Spleen (tissue), 11 donors: ENCODE measurements around the gene RPS6KA2. TPM values are rescaled to one million over a fixed set of nuclear protein-coding genes. Genes with fewer than 3 reads are reported as not detected.
"Not testable (repeated sequence)": the region's sequence is repeated elsewhere in the genome, so short reads cannot be mapped to it uniquely, and the experiment has no call there.

Source experiments
- DNase-seq: peaks from one replicate; pipeline ENCODE4 v3.0.0-alpha.2; 2020
- H3K27ac ChIP-seq, 8 donors: fragments of 200-600 bp; sonication (generic) in 7 of 8; 1 replicate in 4 of 8; 2 replicates in 4 of 8; pipeline versions ENCODE4 v1.5.0 to v1.8.0; 2016 to 2021; ENCODE audit warnings: inconsistent platforms in 4 of 8, mild to moderate bottlenecking in 4 of 8, moderate library complexity in 1 of 8
- H3K27me3 ChIP-seq, 7 donors: fragments of 200-600 bp; sonication (generic) in 6 of 7; replicated peaks in 1 of 7; 1 replicate in 4 of 7; 2 replicates in 3 of 7; pipeline versions ENCODE4 v1.5.0 to v1.8.0; 2016 to 2021; ENCODE audit warnings: inconsistent platforms in 3 of 7, mild to moderate bottlenecking in 1 of 7
- H3K36me3 ChIP-seq, 6 donors: fragments of 200-600 bp; sonication (generic) in 5 of 6; 1 replicate in 4 of 6; 2 replicates in 2 of 6; pipeline versions ENCODE4 v1.5.0 to v1.8.0; 2016 to 2021; ENCODE audit warnings: inconsistent platforms in 2 of 6
- H3K4me1 ChIP-seq, 6 donors: fragments of 200-600 bp; sonication (generic) in 5 of 6; 1 replicate in 3 of 6; 2 replicates in 3 of 6; pipeline versions ENCODE4 v1.5.0 to v1.8.0; 2016 to 2021; ENCODE audit warnings: inconsistent platforms in 3 of 6
- H3K4me3 ChIP-seq, 8 donors: fragments of 200-600 bp; sonication (generic) in 7 of 8; 1 replicate in 4 of 8; 2 replicates in 4 of 8; pipeline versions ENCODE4 v1.5.0 to v1.8.0; 2016 to 2021; ENCODE audit warnings: inconsistent platforms in 4 of 8, mild to moderate bottlenecking in 4 of 8, moderate library complexity in 2 of 8
- H3K9me3 ChIP-seq, 8 donors: fragments of 200-600 bp; sonication (generic) in 7 of 8; 1 replicate in 4 of 8; 2 replicates in 4 of 8; pipeline versions ENCODE4 v1.5.0 to v1.8.0; 2016 to 2021; ENCODE audit warnings: inconsistent platforms in 4 of 8
- POLR2A ChIP-seq, 3 donors: fragments of 450-650 bp; IDR thresholded peaks; one replicate each; pipeline ENCODE4 v1.5.1; 2017; ENCODE audit warnings: antibody characterized with exemption in 3 of 3, mild to moderate bottlenecking in 1 of 3
- POLR2AphosphoS5 ChIP-seq, 3 donors: sonication (generic); formaldehyde crosslinking; IDR thresholded peaks; one replicate each; pipeline ENCODE4 v1.5.1; 2017; ENCODE audit warnings: antibody characterized with exemption in 3 of 3
- WGBS, 5 donors: extraction: QIAGEN DNeasy Blood & Tissue Kit in 3 of 5; methylation state at CpG; one replicate each; pipeline versions ENCODE4 v1.1.5 to v1.1.7; 2013 to 2018; 5-methylcytosine and 5-hydroxymethylcytosine counted together
- intact Hi-C: fragments of 100-400 bp; cut with DNase I; formaldehyde crosslinking; loops from one replicate; pipeline ENCODE4 v1.15.0; 2023; ENCODE audit warnings: low total_unique reads
- polyA plus RNA-seq, 3 donors: library from polyadenylated mRNA; stranded (reverse); fragments of 200-250 nt; gene quantifications; one replicate each; pipeline ENCODE4 v1.2.1, GENCODE V29; 2013
- total RNA-seq, 7 donors: library from RNA; depleted of rRNA in 3 of 7; stranded (reverse); fragments of >200 nt in 3 of 7; fragmentation: NEBNext Ultra II Directional in 4 of 7; extraction: Animal tissue kit (Norgen Biotek cat#: 25700) in 4 of 7; gene quantifications; one replicate each; pipeline versions ENCODE4 v1.1.0 to v1.2.1, GENCODE V29; 2016 to 2021
- TF ChIP-seq, protein P1 (sequence below), 11 experiments: fragments of 200-600 bp in 7 of 11; fragments of 450-650 bp in 4 of 11; sonication (generic) in 4 of 11; IDR thresholded peaks in 8 of 11; conservative IDR thresholded peaks in 3 of 11; 1 replicate in 7 of 11; 2 replicates in 4 of 11; pipeline versions ENCODE4 v1.4.0 to v1.8.0; 2016 to 2021; ENCODE audit warnings: antibody characterized with exemption in 11 of 11, inconsistent platforms in 4 of 11, mild to moderate bottlenecking in 1 of 11
- donor health status: healthy with polysubstance abuse.
- donor health status: DM: no; HTN: no; CAD: no; lungs with moderate emphysema.
- donor health status: DM: no; HTN: no; CAD: no.
- donor health status: Bipolar disorder and iron deficiency.
- donor health status: healthy.
- donor health status: DM: no; HTN: no; CAD: no.
- donor health status: DM: yes; HTN: yes; CAD: no.

RPS6KA2 gene
- total and polyA plus RNA-seq, 10 donors = 7.6 to 123 (median 58.1) TPM

DNA sequence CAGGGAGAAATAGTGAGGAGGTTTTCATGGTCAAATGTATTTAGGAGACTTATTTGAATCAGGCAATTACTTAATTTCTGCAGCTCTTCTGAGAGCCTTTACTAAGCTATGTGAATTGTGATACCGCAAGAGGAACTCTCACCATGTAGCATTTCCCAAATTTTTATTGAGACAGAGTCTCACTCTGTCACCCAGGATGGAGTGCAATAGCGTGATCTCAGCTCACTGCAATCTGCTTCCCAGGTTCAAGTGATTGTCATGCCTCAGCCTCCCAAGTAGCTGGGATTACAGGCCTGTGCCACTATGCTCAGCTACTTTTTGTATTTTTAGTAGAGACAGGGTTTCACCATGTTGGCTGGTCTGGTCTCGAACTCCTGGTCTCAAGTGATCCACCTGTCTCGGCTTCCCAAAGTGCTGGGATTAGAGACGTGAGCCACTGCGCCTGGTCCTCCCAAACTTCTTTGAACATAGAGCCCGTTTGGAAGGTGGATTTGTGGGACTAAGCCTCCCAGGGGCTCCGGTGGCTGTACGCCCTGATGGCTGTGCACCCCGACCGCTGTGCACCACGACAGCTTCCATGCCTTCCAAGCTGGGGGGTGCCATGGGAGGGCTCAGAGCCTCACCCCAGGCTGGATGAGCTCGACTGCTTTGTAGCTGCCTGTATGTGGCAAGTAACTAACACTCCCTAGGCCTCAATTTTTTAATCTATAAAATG lies 238.6 kb downstream of the RPS6KA2 start:
- 86 to 92% (median 90%) methylated on average over 13 of the region's 13 CpGs for WGBS, 5 donors
- DNase-seq = no peak
- H3K4me1 ChIP-seq = peaks cover 4 to 19% (median 9%) of the 10 kb centered on the region in 6 donors
- intact Hi-C loops = no loop called here
- H3K4me3 ChIP-seq = no peak overlapping the region
- no peaks in the 10 kb centered on the region for H3K9me3 ChIP-seq
- no peaks in the 10 kb centered on the region for H3K36me3 ChIP-seq
- no peak overlapping the region for H3K27ac ChIP-seq
- H3K27me3 ChIP-seq = peaks cover 0 to 5% (median 0%) of the 10 kb centered on the region in 7 donors
- TF ChIP-seq POLR2A (IDR thresholded peaks at IDR 0.05) (no peak), POLR2AphosphoS5 (IDR thresholded peaks at IDR 0.05) (no peak)
- TF ChIP-seq, protein P1, sequence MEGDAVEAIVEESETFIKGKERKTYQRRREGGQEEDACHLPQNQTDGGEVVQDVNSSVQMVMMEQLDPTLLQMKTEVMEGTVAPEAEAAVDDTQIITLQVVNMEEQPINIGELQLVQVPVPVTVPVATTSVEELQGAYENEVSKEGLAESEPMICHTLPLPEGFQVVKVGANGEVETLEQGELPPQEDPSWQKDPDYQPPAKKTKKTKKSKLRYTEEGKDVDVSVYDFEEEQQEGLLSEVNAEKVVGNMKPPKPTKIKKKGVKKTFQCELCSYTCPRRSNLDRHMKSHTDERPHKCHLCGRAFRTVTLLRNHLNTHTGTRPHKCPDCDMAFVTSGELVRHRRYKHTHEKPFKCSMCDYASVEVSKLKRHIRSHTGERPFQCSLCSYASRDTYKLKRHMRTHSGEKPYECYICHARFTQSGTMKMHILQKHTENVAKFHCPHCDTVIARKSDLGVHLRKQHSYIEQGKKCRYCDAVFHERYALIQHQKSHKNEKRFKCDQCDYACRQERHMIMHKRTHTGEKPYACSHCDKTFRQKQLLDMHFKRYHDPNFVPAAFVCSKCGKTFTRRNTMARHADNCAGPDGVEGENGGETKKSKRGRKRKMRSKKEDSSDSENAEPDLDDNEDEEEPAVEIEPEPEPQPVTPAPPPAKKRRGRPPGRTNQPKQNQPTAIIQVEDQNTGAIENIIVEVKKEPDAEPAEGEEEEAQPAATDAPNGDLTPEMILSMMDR (IDR thresholded peaks at IDR 0.05 in 8 of 11, conservative IDR thresholded peaks at IDR 0.05 in 3 of 11) = no peak

DNA sequence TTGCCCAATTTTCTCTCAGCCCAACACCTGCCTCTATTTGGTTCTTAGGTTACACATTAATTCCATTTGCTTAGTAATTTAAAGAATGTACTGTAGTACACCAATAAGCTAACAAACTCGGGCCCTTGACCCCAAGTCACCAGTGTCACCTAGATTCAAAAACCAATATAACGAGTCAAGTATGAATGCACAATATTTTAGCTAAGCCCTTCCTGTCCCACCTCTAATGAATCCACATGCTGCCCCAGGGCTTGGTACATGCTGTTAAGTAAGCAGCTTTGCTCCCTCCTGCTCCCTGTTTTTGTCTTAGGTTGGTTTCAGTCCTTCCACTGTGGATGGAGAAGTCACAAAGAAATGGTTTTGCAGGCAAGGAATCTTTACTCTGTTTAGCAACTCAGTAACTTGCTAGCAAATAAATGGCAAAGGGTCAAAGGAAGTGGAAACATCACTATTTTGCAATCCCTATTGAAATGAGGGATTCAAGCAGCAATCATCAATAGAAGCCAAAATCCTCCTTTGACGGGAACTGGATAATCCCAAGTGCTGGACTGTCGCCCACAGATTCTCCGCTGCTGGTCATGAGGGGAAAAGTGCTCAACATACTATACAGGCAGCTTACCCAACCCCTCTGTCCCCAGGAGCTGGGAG lies 239.3 kb downstream of the RPS6KA2 start:
- TF ChIP-seq, protein P1 (IDR thresholded peaks at IDR 0.05 in 8 of 11, conservative IDR thresholded peaks at IDR 0.05 in 3 of 11) = no peak
- no peak for TF ChIP-seq POLR2A (IDR thresholded peaks at IDR 0.05)
- TF ChIP-seq POLR2AphosphoS5 (IDR thresholded peaks at IDR 0.05) = no peak
- 75 to 83% (median 81%) methylated on average over 5 of the region's 5 CpGs for whole genome bisulfite sequencing, 5 donors
- H3K4me3 ChIP-seq = no peak overlapping the region
- no peak overlapping the region for H3K27ac ChIP-seq
- H3K36me3 ChIP-seq = no peaks in the 10 kb centered on the region
- intact Hi-C loops = no loop called here
- H3K4me1 ChIP-seq = peaks cover 4 to 19% (median 9%) of the 10 kb centered on the region in 6 donors
- H3K27me3 ChIP-seq = no peaks in the 10 kb centered on the region
- no peak for DNase-seq
- no peaks in the 10 kb centered on the region for H3K9me3 ChIP-seq

DNA sequence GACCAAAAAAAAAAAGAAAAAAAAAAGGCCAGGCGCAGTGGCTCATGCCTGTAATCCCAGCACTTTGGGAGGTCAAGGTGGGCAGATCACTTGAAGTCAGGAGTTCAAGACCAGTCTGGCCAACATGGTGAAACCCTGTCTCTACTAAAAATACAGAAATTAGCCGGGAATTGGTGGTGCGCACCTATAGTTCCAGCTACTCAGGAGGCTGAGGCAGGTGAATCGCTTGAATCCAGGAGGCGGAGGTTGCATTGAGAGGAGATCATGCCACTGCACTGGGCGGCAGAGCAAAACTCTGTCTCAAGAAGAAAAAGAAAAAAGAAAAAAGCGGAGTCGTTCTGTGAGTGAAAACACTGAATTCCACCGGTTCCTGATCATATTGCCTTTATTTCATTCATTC lies 240.0 kb downstream of the RPS6KA2 start:
- intact Hi-C loops, H3K27me3 ChIP-seq, H3K4me3 ChIP-seq, H3K9me3 ChIP-seq, H3K27ac ChIP-seq, DNase-seq, H3K36me3 ChIP-seq: not testable (repeated sequence)
- 93 to 97% (median 95%) methylated on average over 9 of the region's 9 CpGs for WGBS, 5 donors
- H3K4me1 ChIP-seq = peaks cover 4 to 21% (median 9%) of the 10 kb centered on the region in 6 donors

DNA sequence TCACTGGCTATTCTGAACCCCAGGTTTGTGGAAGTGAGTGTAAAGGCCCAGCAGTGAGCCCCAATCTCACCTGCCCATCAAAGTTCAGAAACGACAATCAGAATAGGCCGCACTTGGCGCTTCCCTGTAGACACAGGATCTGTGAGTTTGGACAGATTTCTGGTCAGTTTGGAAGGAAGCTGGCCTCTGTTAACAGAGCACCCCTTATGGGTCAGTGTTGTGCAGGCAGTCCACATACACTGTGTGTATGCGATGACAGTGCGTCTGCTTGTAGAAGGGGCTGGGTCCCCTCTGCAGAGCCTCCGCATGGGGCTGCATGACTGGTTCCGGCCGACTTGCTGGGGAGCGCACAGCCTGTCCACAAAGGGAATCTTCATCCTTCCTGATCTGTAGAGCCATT lies 240.9 kb downstream of the RPS6KA2 start:
- no peak overlapping the region for H3K4me3 ChIP-seq
- no peak overlapping the region for H3K27ac ChIP-seq
- H3K36me3 ChIP-seq = no peaks in the 10 kb centered on the region
- WGBS, 5 donors = 95 to 98% (median 96%) methylated on average over 6 to 9 of the region's 9 CpGs
- TF ChIP-seq POLR2AphosphoS5 (IDR thresholded peaks at IDR 0.05) (no peak), POLR2A (IDR thresholded peaks at IDR 0.05) (no peak)
- TF ChIP-seq, protein P1 (IDR thresholded peaks at IDR 0.05 in 8 of 11, conservative IDR thresholded peaks at IDR 0.05 in 3 of 11) = no peak
- peaks cover 4 to 31% (median 14%) of the 10 kb centered on the region in 6 donors for H3K4me1 ChIP-seq
- H3K9me3 ChIP-seq = no peaks in the 10 kb centered on the region
- intact Hi-C loops = no loop called here
- peak; percentile 58 for DNase-seq
- H3K27me3 ChIP-seq = no peaks in the 10 kb centered on the region
